ENCODE data around the gene ZBTB17.
A peak's percentile ranks its signal among the peaks of the same experiment; 100 is the strongest.

Gene ZBTB17

GRCh38 chr1:15958793-15959192 lies 17.1 kb downstream of the ZBTB17 start:
- no peak for DNase-seq

- no peak for DNase-seq
Observed at GRCh38 chr1:15958111-15958510, 17.8 kb downstream of the ZBTB17 start.

- no peak for DNase-seq
Observed at GRCh38 chr1:15957221-15958095, 18.4 kb downstream of the ZBTB17 start.

GRCh38 chr1:15956150-15956549 lies 19.8 kb downstream of the ZBTB17 start:
- no peak for DNase-seq

- no peak for DNase-seq
Observed at GRCh38 chr1:15955552-15955951, 20.3 kb downstream of the ZBTB17 start.

- DNase-seq = no peak
Observed at GRCh38 chr1:15954316-15954715, 21.6 kb downstream of the ZBTB17 start.

GRCh38 chr1:15953791-15954241 lies 22.1 kb downstream of the ZBTB17 start:
- no peak for DNase-seq

- no peak for DNase-seq
Observed at GRCh38 chr1:15953294-15953771, 22.6 kb downstream of the ZBTB17 start.

GRCh38 chr1:15952317-15953258 lies 23.3 kb downstream of the ZBTB17 start:
- DNase-seq = no peak

- peak; percentile 43 to 62 for DNase-seq
Observed at GRCh38 chr1:15951341-15952153, 24.4 kb downstream of the ZBTB17 start.

- peak; percentile 90 to 91 for DNase-seq
Observed at GRCh38 chr1:15950763-15951295, 25.1 kb downstream of the ZBTB17 start.

- peak; percentile 61 to 70 for DNase-seq
Observed at GRCh38 chr1:15950302-15950701, 25.6 kb downstream of the ZBTB17 start.

GRCh38 chr1:15949453-15950245 lies 26.3 kb downstream of the ZBTB17 start:
- DNase-seq = peak; percentile 85 to 90

GRCh38 chr1:15948595-15949452 lies 27.1 kb downstream of the ZBTB17 start:
- peak; percentile 64 to 65 for DNase-seq

- no peak for DNase-seq
Observed at GRCh38 chr1:15948091-15948591, 27.8 kb downstream of the ZBTB17 start.

GRCh38 chr1:15947382-15948090 lies 28.4 kb downstream of the ZBTB17 start:
- DNase-seq = no peak

GRCh38 chr1:15946571-15947381 lies 29.1 kb downstream of the ZBTB17 start:
- no peak for DNase-seq

GRCh38 chr1:15945832-15946448 lies 30.0 kb downstream of the ZBTB17 start:
- no peak for DNase-seq
